Left lung (tissue), 10 donors: ENCODE results near the gene FNBP1L. TPM values are rescaled to one million over a fixed set of nuclear protein-coding genes. Genes with fewer than 3 reads are reported as not detected.
"Not testable (repeated sequence)": the region's sequence is repeated elsewhere in the genome, so short reads cannot be mapped to it uniquely, and the experiment has no call there.

Experiments
- ATAC-seq: fragments of 200-7000 bp; cut with Tn5 transposase; one replicate; pipeline ENCODE4 v1.9.1; 2020; ENCODE audit warnings: moderate library complexity
- DNase-seq, 4 donors: peaks; one replicate each; pipeline ENCODE4 v3.0.0-alpha.2; 2013 to 2020
- H3K27ac ChIP-seq, 2 donors: fragments of 200-600 bp; sonication (generic) in 1 of 2; one replicate each; pipeline versions ENCODE4 v1.5.0 to v1.8.0; 2020 to 2021
- H3K27me3 ChIP-seq, 2 donors: fragments of 200-600 bp; sonication (generic) in 1 of 2; one replicate each; pipeline versions ENCODE4 v1.5.0 to v1.8.0; 2020 to 2021
- H3K36me3 ChIP-seq, 2 donors: fragments of 200-600 bp; sonication (generic) in 1 of 2; one replicate each; pipeline versions ENCODE4 v1.5.0 to v1.8.0; 2020 to 2021
- H3K4me1 ChIP-seq, 2 donors: fragments of 200-600 bp; one replicate each; pipeline ENCODE4 v1.8.0; 2021
- H3K4me3 ChIP-seq, 2 donors: fragments of 200-600 bp; sonication (generic) in 1 of 2; one replicate each; pipeline versions ENCODE4 v1.5.0 to v1.8.0; 2020 to 2021; ENCODE audit warnings: mild to moderate bottlenecking in 1 of 2
- H3K9me3 ChIP-seq, 2 donors: fragments of 200-600 bp; sonication (generic) in 1 of 2; one replicate each; pipeline versions ENCODE4 v1.5.0 to v1.8.0; 2020 to 2021
- intact Hi-C, 2 donors: fragments of 100-400 bp; cut with DNase I; formaldehyde crosslinking; loops; one replicate each; pipeline versions ENCODE4 v1.11.2 to v1.14.2; 2022
- polyA plus RNA-seq, 6 donors: library from polyadenylated mRNA; unstranded; fragments of 120-200 nt; gene quantifications; one replicate each; pipeline ENCODE4 v1.2.1, GENCODE V29; 2013; ENCODE audit not compliant: insufficient read length in 6 of 6
- total RNA-seq, 2 donors: library from RNA; stranded (reverse); fragmentation: NEBNext Ultra II Directional; extraction: Animal tissue kit (Norgen Biotek cat#: 25700); gene quantifications; one replicate each; pipeline ENCODE4 v1.2.1, GENCODE V29; 2021
- TF ChIP-seq, protein P1 (sequence below), 2 donors: fragments of 200-600 bp; sonication (generic) in 1 of 2; IDR thresholded peaks; one replicate each; pipeline versions ENCODE4 v1.5.0 to v1.8.0; 2021; ENCODE audit warnings: antibody characterized with exemption in 2 of 2
- donor health status: DM: no; HTN: yes; CAD: no.
- donor health status: DM: no; HTN: no; CAD: no.

The FNBP1L gene
- total and polyA plus RNA-seq, 8 donors, result 26.9 to 126 (median 112) TPM

DNA sequence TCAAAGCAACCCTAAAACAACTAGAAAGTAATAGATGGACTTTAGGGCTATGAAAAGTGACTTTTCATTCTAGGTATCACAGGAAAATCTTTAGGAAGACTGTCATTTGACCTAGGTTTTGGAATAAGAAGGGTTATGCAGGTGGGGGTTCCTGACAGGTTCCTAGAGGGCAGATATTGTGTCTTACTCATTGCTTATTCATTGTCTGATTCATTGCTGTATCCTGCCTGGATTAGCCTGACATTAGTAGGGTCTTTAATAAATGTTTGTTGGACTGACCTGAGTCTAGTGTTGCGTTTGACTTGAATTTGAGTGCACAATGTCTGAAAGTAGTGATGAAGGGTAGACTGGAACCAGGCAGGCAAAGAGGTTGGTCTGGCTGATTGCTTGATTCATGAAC is 6.0 kb downstream of the FNBP1L start:
- no peaks in the 10 kb centered on the region for H3K36me3 ChIP-seq
- peaks cover 0 to 12% of the 10 kb centered on the region in 2 donors for H3K4me1 ChIP-seq
- no peak for ATAC-seq
- no peaks in the 10 kb centered on the region for H3K9me3 ChIP-seq
- peaks cover 0 to 22% of the 10 kb centered on the region in 2 donors for H3K27me3 ChIP-seq
- intact Hi-C loops, result no loop called here
- H3K27ac ChIP-seq, result no peak overlapping the region
- DNase-seq, result no peak
- H3K4me3 ChIP-seq, result no peak overlapping the region
- TF ChIP-seq, protein P1, sequence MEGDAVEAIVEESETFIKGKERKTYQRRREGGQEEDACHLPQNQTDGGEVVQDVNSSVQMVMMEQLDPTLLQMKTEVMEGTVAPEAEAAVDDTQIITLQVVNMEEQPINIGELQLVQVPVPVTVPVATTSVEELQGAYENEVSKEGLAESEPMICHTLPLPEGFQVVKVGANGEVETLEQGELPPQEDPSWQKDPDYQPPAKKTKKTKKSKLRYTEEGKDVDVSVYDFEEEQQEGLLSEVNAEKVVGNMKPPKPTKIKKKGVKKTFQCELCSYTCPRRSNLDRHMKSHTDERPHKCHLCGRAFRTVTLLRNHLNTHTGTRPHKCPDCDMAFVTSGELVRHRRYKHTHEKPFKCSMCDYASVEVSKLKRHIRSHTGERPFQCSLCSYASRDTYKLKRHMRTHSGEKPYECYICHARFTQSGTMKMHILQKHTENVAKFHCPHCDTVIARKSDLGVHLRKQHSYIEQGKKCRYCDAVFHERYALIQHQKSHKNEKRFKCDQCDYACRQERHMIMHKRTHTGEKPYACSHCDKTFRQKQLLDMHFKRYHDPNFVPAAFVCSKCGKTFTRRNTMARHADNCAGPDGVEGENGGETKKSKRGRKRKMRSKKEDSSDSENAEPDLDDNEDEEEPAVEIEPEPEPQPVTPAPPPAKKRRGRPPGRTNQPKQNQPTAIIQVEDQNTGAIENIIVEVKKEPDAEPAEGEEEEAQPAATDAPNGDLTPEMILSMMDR (IDR thresholded peaks at IDR 0.05), result no peak

DNA sequence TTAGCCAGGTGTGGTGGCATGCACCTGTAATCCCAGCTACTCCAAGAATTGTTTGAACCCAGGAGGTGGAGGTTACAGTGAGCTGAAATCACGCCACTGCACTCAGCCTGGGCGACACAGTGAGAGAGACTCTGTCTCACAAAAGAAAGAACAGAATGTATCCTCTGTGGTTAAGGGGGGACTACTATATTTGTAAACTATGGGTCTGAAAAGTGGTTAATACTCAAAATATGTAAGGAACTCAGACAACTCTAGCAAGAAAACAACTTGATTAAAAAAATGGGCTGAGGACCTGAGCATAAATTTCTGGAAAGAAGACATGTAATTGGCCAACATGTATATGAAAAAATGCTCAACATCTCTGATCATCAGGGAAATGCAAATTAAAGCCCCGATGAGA is 11.2 kb downstream of the FNBP1L start:
- intact Hi-C loops, result no loop called here
- no peak for DNase-seq
- H3K27me3 ChIP-seq, result no peaks in the 10 kb centered on the region
- H3K27ac ChIP-seq, result no peak overlapping the region
- TF ChIP-seq, protein P1 (IDR thresholded peaks at IDR 0.05), result no peak
- H3K36me3 ChIP-seq, result no peaks in the 10 kb centered on the region
- no peaks in the 10 kb centered on the region for H3K4me1 ChIP-seq
- no peak for ATAC-seq
- no peak overlapping the region for H3K4me3 ChIP-seq
- no peaks in the 10 kb centered on the region for H3K9me3 ChIP-seq

DNA sequence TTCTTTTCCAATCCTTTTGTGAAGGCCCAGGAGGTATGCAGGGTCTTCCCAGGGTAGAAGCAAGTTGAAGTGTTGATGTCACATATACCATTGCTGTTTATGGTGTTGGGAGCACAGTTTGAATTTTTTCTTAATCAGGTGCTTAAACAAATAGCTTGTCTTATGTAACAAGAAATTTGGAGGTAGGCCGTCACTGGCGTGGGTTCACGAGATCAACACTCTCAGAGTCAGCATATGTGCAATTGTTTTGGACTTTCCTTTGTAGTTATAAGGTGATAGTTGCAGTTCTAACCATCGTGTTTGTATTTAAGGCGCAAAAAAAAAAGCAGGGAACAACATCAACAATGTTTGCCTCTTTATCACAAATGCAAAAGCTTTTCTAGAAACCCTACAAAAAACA is 13.3 kb downstream of the FNBP1L start:
- DNase-seq (no peak), ATAC-seq (no peak)
- H3K27ac ChIP-seq, result no peak overlapping the region
- TF ChIP-seq, protein P1 (IDR thresholded peaks at IDR 0.05), result no peak
- no peaks in the 10 kb centered on the region for H3K36me3 ChIP-seq
- H3K9me3 ChIP-seq, result peaks cover 0 to 1% of the 10 kb centered on the region in 2 donors
- no peaks in the 10 kb centered on the region for H3K27me3 ChIP-seq
- intact Hi-C loops, result no loop called here
- no peaks in the 10 kb centered on the region for H3K4me1 ChIP-seq
- no peak overlapping the region for H3K4me3 ChIP-seq

DNA sequence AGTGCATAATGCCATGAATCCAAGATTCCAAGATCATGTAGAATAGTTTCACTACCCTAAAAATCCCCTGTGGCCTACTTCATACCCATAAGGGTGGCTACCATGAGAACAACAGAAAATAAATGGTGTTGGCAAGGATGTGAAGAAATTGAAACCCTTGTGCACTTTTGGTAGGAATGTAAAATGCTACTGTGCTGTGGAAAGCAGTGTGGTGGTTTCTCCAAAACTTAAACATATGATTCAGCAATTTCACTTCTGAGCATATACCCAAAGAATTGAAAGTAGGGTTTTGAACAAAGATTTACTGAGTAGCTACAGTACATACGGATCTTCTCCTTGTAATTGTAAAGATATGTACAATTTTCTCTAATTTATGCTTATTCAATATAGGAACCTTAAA is 16.0 kb downstream of the FNBP1L start:
- Histone ChIP-seq H3K4me3 (no peak overlapping the region), H3K4me1 (no peaks in the 10 kb centered on the region), H3K9me3 (peaks cover 0 to 1% of the 10 kb centered on the region in 2 donors), H3K27ac (no peak overlapping the region), H3K36me3 (no peaks in the 10 kb centered on the region), H3K27me3 (no peaks in the 10 kb centered on the region)
- intact Hi-C loops, result no loop called here
- no peak for ATAC-seq
- TF ChIP-seq, protein P1 (IDR thresholded peaks at IDR 0.05), result no peak
- DNase-seq, result no peak

DNA sequence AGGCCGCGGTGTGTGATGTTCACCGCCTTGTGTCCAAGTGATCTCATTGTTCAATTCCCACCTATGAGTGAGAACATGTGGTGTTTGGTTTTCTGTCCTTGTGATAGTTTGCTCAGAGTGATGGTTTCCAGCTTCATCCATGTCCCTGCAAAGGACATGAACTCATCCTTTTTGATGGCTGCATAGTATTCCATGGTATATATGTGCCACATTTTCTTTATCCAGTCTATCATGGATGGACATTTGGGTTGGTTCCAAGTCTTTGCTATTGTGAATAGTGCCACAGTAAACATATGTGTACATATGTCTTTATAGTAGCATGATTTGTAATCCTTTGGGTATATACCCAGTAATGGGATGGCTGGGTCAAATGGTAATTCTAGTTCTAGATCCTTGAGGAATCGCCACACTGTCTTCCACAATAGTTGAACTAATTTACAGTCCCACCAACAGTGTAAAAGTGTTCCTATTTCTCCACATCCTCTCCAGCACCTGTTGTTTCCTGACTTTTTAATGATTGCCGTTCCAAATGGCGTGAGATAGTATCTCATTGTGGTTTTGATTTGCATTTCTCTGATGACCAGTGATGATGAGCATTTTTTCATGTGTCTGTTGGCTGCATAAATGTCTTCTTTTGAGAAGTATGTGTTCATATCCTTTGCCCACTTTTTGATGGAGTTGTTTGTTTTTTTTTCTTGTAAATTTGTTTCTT is 17.6 kb downstream of the FNBP1L start:
- H3K4me3 ChIP-seq, ATAC-seq, intact Hi-C loops: not testable (repeated sequence)

DNA sequence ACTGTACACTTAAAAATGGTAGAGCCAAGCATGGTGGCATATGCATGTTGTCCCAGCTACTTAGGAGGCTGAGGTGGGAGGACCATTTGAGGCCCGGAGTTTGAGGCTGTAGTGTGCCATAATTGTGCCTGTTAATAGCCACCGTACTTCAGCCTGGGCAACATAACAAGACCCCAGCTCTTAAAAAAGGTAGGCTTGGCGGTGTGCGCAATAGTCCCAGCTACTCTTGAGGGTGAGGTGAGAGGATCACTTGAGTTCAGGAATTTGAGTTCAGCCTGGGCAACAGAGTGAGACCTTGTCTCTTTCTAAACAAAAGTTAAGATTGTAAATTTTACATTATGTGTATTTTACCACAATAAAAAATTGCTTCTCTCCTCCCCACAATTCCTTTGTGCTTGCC is 19.7 kb downstream of the FNBP1L start:
- TF ChIP-seq, protein P1 (IDR thresholded peaks at IDR 0.05), result no peak
- Histone ChIP-seq H3K27me3 (no peaks in the 10 kb centered on the region), H3K4me3 (no peak overlapping the region), H3K36me3 (no peaks in the 10 kb centered on the region), H3K9me3 (peaks cover 0 to 1% of the 10 kb centered on the region in 2 donors), H3K27ac (no peak overlapping the region), H3K4me1 (peaks cover 7 to 11% of the 10 kb centered on the region in 2 donors)
- peak; percentile 60 for ATAC-seq
- intact Hi-C loops, result no loop called here
- DNase-seq, result no peak

More for the DNA sequence above, 17.6 kb downstream of the FNBP1L start:
- not testable (repeated sequence) for H3K27ac ChIP-seq, H3K27me3 ChIP-seq, H3K9me3 ChIP-seq, H3K36me3 ChIP-seq, DNase-seq, H3K4me1 ChIP-seq
